ENCODE measurements around the gene SYT13. TPM values are rescaled to one million over a fixed set of nuclear protein-coding genes. Genes with fewer than 3 reads are reported as not detected.

SYT13 gene
- total RNA-seq, 1 donor from 2014 or later = 154 TPM

- DNase-seq (ENCODE audit: low spot score) = no peak
Measured at GRCh38 chr11:45313171-45313865, 27.2 kb upstream of the SYT13 start.

GRCh38 chr11:45305874-45306623 lies 19.9 kb upstream of the SYT13 start:
- DNase-seq (ENCODE audit: low spot score) = no peak

- DNase-seq (ENCODE audit: low spot score) = no peak
Measured at GRCh38 chr11:45304992-45305335, 18.8 kb upstream of the SYT13 start.

GRCh38 chr11:45304111-45304991 lies 18.2 kb upstream of the SYT13 start:
- DNase-seq (ENCODE audit: low spot score) = no peak

GRCh38 chr11:45303316-45303715 lies 17.2 kb upstream of the SYT13 start:
- no peak for DNase-seq (ENCODE audit: low spot score)

GRCh38 chr11:45301537-45302246 lies 15.6 kb upstream of the SYT13 start:
- no peak for DNase-seq (ENCODE audit: low spot score)

GRCh38 chr11:45300715-45301114 lies 14.6 kb upstream of the SYT13 start:
- DNase-seq (ENCODE audit: low spot score) = no peak

GRCh38 chr11:45298718-45299117 lies 12.6 kb upstream of the SYT13 start:
- no peak for DNase-seq (ENCODE audit: low spot score)

GRCh38 chr11:45296075-45296474 lies 9.9 kb upstream of the SYT13 start:
- no peak for DNase-seq (ENCODE audit: low spot score)

GRCh38 chr11:45294499-45294898 lies 8.4 kb upstream of the SYT13 start:
- DNase-seq (ENCODE audit: low spot score) = no peak

GRCh38 chr11:45293566-45294192 lies 7.5 kb upstream of the SYT13 start:
- DNase-seq (ENCODE audit: low spot score) = peak; percentile 85

GRCh38 chr11:45290586-45290985 lies 4.4 kb upstream of the SYT13 start:
- no peak for DNase-seq (ENCODE audit: low spot score)

GRCh38 chr11:45289369-45289768 lies 3.2 kb upstream of the SYT13 start:
- no peak for DNase-seq (ENCODE audit: low spot score)

- no peak for DNase-seq (ENCODE audit: low spot score)
Measured at GRCh38 chr11:45288339-45288738, 2.2 kb upstream of the SYT13 start.

GRCh38 chr11:45287316-45287903 lies 1.3 kb upstream of the SYT13 start:
- no peak for DNase-seq (ENCODE audit: low spot score)

- DNase-seq (ENCODE audit: low spot score) = no peak
Measured at GRCh38 chr11:45285250-45285828, 802 bp downstream of the SYT13 start.

- no peak for DNase-seq (ENCODE audit: low spot score)
Measured at GRCh38 chr11:45282081-45282480, 4.1 kb downstream of the SYT13 start.

GRCh38 chr11:45280449-45280848 lies 5.7 kb downstream of the SYT13 start:
- no peak for DNase-seq (ENCODE audit: low spot score)

- no peak for DNase-seq (ENCODE audit: low spot score)
Measured at GRCh38 chr11:45279645-45280044, 6.5 kb downstream of the SYT13 start.

GRCh38 chr11:45278714-45279113 lies 7.4 kb downstream of the SYT13 start:
- DNase-seq (ENCODE audit: low spot score) = no peak

GRCh38 chr11:45275828-45276227 lies 10.3 kb downstream of the SYT13 start:
- DNase-seq (ENCODE audit: low spot score) = no peak

Measured in mucosa of gallbladder (tissue), 1 donor.